ENCODE data around the gene RIPOR2. TPM values are rescaled to one million over a fixed set of nuclear protein-coding genes. Genes with fewer than 3 reads are reported as not detected.

The RIPOR2 gene
- total and polyA plus RNA-seq, 10 of the 15 experiments (the other 5 are each of a cell fraction or from before 2014, with no cell fraction given): 22.2 to 48.2 (median 34.7) TPM

DNA sequence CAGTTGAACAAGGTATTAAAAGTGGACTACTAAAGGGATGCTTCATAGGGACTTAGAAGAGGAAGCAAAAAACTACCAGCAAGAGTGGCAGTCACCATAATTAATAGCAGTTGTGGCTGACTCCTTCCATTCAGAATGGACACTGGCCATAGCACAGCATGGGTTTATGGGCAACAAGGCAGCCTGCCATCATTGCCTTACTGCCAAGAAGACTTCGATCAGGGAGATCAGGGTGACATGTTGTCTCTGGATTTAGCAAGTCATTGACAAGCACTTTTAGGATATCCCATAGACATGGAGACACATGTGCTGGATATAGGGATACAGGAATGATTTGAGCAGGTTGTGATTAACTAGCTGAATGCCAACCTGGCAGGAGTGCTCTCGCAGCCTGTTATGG lies 35.3 kb upstream of the RIPOR2 start (continued):
- TF ChIP-seq ZBED1 (IDR thresholded peaks at IDR 0.05; ENCODE audit: borderline replicate concordance) (no peak), SMARCA5 (IDR thresholded peaks at IDR 0.05) (no peak), GATAD2B (conservative IDR thresholded peaks at IDR 0.05; ENCODE audit: low read depth) (no peak)

DNA sequence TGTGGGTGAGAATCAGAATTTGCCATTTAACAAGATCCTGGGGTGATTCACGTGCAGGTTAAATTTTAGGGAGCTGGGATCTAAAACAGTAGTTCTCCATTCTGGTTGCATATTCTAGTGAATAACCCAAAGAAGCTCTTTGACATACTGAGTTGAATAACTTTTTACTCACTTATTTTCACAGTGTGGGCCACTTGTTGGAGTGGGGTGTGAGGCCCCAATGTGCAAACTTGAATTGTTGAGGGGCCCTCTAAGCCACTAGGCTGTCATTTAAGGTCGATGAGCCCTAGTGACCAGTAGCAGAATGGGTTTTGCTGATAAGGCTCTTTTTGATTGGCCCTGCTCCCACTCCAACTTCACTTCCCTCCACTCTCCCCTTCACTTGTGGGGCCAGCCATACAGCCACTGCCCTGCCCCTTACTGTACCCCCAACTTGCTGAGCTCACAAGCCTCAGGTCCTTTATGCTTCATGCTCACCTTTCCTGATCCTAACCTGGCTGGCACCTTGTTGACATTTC lies 33.6 kb upstream of the RIPOR2 start:
- Histone ChIP-seq H3K4me1 (ENCODE audit: control insufficient read depth, insufficient read depth, low read length) (peaks cover 6% of the 10 kb centered on the region), H3K4me3 (no peak overlapping the region), H3K9ac (ENCODE audit: control insufficient read depth, insufficient read depth, low read length) (no peak overlapping the region), H3K36me3 (ENCODE audit: control insufficient read depth in 2 of 2, insufficient read depth in 2 of 2, low read length in 1 of 2) (no peaks in the 10 kb centered on the region), H4K20me1 (ENCODE audit: control insufficient read depth, insufficient read depth) (no peaks in the 10 kb centered on the region), H3K27me3 (replicated peaks in 1 of 2; ENCODE audit: control insufficient read depth in 2 of 2, insufficient read depth in 2 of 2, low read length in 1 of 2) (no peaks in the 10 kb centered on the region), H3K27ac (ENCODE audit: control insufficient read depth, insufficient read depth) (no peak overlapping the region), H3K9me3 (replicated peaks; ENCODE audit: control insufficient read depth, insufficient read depth, low read length) (no peaks in the 10 kb centered on the region), H2AFZ (ENCODE audit: control insufficient read depth, low read depth, low read length) (no peak overlapping the region), H3K4me2 (ENCODE audit: control insufficient read depth, insufficient read depth) (no peak overlapping the region), H3K79me2 (ENCODE audit: control insufficient read depth, insufficient read depth, low read length) (no peaks in the 10 kb centered on the region)
- ATAC-seq (no peak), DNase-seq (ENCODE audit: low read depth, low spot score) (no peak), FAIRE-seq (no peak)
- in situ Hi-C loops (cut with MboI): no loop called here
- SMC1A ChIA-PET (ENCODE audit: uncharacterized antibody, unreplicated experiment): interaction anchor here (1.2 to 2.8 kb wide), 3 partner anchors 13 to 35 kb away, joined by 3 to 11 read pairs (median 5); no protein-coding TSS in a partner anchor
- no TSS peak for BruUV-seq (replicated peaks)
- POLR2A ChIA-PET: interaction anchor here (0.6 kb wide), 1 partner anchor 587 kb away, joined by 10 read pairs; no protein-coding TSS in a partner anchor
- intact Hi-C loops (cut with micrococcal nuclease; ENCODE audit: unreplicated experiment): no loop called here
- CTCF ChIA-PET: interaction anchor here (0.6 to 1.7 kb wide), 3 partner anchors 22 to 113 kb away, joined by 3 to 5 read pairs (median 5); no protein-coding TSS in a partner anchor
- RAD21 ChIA-PET (ENCODE audit: unreplicated experiment): interaction anchor here (1.2 kb wide), 1 partner anchor 22 kb away, joined by 5 read pairs; no protein-coding TSS in a partner anchor
- TF ChIP-seq, protein P1, sequence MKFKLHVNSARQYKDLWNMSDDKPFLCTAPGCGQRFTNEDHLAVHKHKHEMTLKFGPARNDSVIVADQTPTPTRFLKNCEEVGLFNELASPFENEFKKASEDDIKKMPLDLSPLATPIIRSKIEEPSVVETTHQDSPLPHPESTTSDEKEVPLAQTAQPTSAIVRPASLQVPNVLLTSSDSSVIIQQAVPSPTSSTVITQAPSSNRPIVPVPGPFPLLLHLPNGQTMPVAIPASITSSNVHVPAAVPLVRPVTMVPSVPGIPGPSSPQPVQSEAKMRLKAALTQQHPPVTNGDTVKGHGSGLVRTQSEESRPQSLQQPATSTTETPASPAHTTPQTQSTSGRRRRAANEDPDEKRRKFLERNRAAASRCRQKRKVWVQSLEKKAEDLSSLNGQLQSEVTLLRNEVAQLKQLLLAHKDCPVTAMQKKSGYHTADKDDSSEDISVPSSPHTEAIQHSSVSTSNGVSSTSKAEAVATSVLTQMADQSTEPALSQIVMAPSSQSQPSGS (IDR thresholded peaks at IDR 0.05; ENCODE audit: low read length): no peak
- TF ChIP-seq NFYB (IDR thresholded peaks at IDR 0.05; ENCODE audit: insufficient read depth, low read depth, low read length) (no peak), POLR2AphosphoS2 (IDR thresholded peaks at IDR 0.05; ENCODE audit: low read depth, low read length) (no peak), MTA3 (IDR thresholded peaks at IDR 0.05; ENCODE audit: borderline replicate concordance, low read length) (no peak), BHLHE40 (IDR thresholded peaks at IDR 0.05; ENCODE audit: borderline replicate concordance in 1 of 2, low read depth in 2 of 2, low read length in 1 of 2) (no peak), NFXL1 (IDR thresholded peaks at IDR 0.05; ENCODE audit: borderline replicate concordance) (no peak), EED (IDR thresholded peaks at IDR 0.05; ENCODE audit: low read depth) (no peak), NFIC (IDR thresholded peaks at IDR 0.05; ENCODE audit: low read depth, low read length) (no peak), NRF1 (conservative IDR thresholded peaks at IDR 0.05; ENCODE audit: low read depth, low read length) (no peak)
- TF ChIP-seq, protein P2, sequence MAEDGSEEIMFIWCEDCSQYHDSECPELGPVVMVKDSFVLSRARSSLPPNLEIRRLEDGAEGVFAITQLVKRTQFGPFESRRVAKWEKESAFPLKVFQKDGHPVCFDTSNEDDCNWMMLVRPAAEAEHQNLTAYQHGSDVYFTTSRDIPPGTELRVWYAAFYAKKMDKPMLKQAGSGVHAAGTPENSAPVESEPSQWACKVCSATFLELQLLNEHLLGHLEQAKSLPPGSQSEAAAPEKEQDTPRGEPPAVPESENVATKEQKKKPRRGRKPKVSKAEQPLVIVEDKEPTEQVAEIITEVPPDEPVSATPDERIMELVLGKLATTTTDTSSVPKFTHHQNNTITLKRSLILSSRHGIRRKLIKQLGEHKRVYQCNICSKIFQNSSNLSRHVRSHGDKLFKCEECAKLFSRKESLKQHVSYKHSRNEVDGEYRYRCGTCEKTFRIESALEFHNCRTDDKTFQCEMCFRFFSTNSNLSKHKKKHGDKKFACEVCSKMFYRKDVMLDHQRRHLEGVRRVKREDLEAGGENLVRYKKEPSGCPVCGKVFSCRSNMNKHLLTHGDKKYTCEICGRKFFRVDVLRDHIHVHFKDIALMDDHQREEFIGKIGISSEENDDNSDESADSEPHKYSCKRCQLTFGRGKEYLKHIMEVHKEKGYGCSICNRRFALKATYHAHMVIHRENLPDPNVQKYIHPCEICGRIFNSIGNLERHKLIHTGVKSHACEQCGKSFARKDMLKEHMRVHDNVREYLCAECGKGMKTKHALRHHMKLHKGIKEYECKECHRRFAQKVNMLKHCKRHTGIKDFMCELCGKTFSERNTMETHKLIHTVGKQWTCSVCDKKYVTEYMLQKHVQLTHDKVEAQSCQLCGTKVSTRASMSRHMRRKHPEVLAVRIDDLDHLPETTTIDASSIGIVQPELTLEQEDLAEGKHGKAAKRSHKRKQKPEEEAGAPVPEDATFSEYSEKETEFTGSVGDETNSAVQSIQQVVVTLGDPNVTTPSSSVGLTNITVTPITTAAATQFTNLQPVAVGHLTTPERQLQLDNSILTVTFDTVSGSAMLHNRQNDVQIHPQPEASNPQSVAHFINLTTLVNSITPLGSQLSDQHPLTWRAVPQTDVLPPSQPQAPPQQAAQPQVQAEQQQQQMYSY (CRISPR knock-in tag; IDR thresholded peaks at IDR 0.05): no peak
- WGBS (ENCODE audit: insufficient coverage, insufficient replicate concordance, low lambda C conversion rate, missing lambda C conversion rate): 46% methylated on average over 2 of the region's 2 CpGs
